H1 (cell line): ENCODE results near the gene MSANTD4. TPM values are rescaled to one million over a fixed set of nuclear protein-coding genes. Genes with fewer than 3 reads are reported as not detected.

ENCODE experiments used
- CTCF ChIA-PET: fragments of 300-600 bp; sonication (Branson Sonifier 250); formaldehyde crosslinking; loops from one replicate; lab custom pipeline; 2021; ENCODE audit not compliant: partially characterized antibody; lab: Charles Lee
- POLR2A ChIA-PET: fragments of 300-600 bp; sonication (Branson Sonifier 250); formaldehyde crosslinking; loops from one replicate; lab custom pipeline; 2021; ENCODE audit warnings: inconsistent platforms; ENCODE audit not compliant: partially characterized antibody; lab: Charles Lee
- DNase-seq, 2 experiments: peaks; one replicate each; pipeline versions ENCODE4 v3.0.0 to v3.0.0-alpha.2; 2010 to 2022; ENCODE audit warnings: low spot score in 2 of 2, low read depth in 1 of 2, mixed read lengths in 1 of 2
- FAIRE-seq: peaks from 2 replicates; lab custom pipeline; 2011; peaks lifted over from hg19 to GRCh38; lab: Jason Lieb, UNC
- H2AFZ ChIP-seq: 2 replicates; pipeline ENCODE4 v1.8.1; 2012; ENCODE audit warnings: low read length, inconsistent platforms
- H2AK5ac ChIP-seq: 2 replicates; pipeline ENCODE4 v1.6.1; 2013; ENCODE audit warnings: low read depth, low read length
- H2BK120ac ChIP-seq: replicated peaks from 2 replicates; pipeline ENCODE3; 2013; ENCODE audit warnings: low read depth, low read length, inconsistent platforms
- H2BK12ac ChIP-seq: 2 replicates; pipeline ENCODE4 v1.6.1; 2013; ENCODE audit warnings: low read depth, low read length
- H2BK15ac ChIP-seq: 2 replicates; pipeline ENCODE4 v1.6.1; 2013; ENCODE audit warnings: low read length
- H2BK20ac ChIP-seq: 2 replicates; pipeline ENCODE4 v1.6.1; 2013; ENCODE audit warnings: low read length
- H2BK5ac ChIP-seq: 2 replicates; pipeline ENCODE4 v1.6.1; 2013; ENCODE audit warnings: low read depth, low read length
- H3K14ac ChIP-seq: 2 replicates; pipeline ENCODE4 v1.6.1; 2013; ENCODE audit warnings: inconsistent platforms; ENCODE audit not compliant: insufficient read length
- H3K18ac ChIP-seq: 2 replicates; pipeline ENCODE4 v1.6.1; 2013; ENCODE audit warnings: low read length; ENCODE audit errors: extremely low read depth
- H3K23ac ChIP-seq: 2 replicates; pipeline ENCODE4 v1.6.1; 2013; ENCODE audit warnings: inconsistent platforms; ENCODE audit not compliant: insufficient read length
- H3K23me2 ChIP-seq: 2 replicates; pipeline ENCODE4 v1.6.1; 2013; ENCODE audit warnings: low read depth, low read length
- H3K27ac ChIP-seq: 2 replicates; pipeline ENCODE4 v1.6.1; 2011; ENCODE audit warnings: low read depth, low read length, inconsistent platforms
- H3K27me3 ChIP-seq, 4 experiments: replicated peaks in 1 of 4; 1 replicate in 1 of 4; 2 replicates in 3 of 4; pipeline versions ENCODE4 v1.6.1 to v1.8.1; 2011 to 2013; ENCODE audit warnings: low read length in 3 of 4, mild to moderate bottlenecking in 3 of 4, inconsistent platforms in 2 of 4, mixed read lengths in 2 of 4, moderate library complexity in 1 of 4; ENCODE audit not compliant: control insufficient read depth in 3 of 4, insufficient read depth in 3 of 4; ENCODE audit errors: extremely low read depth in 1 of 4
- H3K36me3 ChIP-seq, 4 experiments: 2 replicates each; pipeline versions ENCODE4 v1.6.1 to v1.8.1; 2011 to 2013; ENCODE audit warnings: mild to moderate bottlenecking in 4 of 4, low read length in 3 of 4, moderate library complexity in 2 of 4, control low read depth in 1 of 4, inconsistent platforms in 1 of 4; ENCODE audit not compliant: insufficient read depth in 4 of 4, control insufficient read depth in 2 of 4
- H3K4ac ChIP-seq: replicated peaks from 2 replicates; pipeline ENCODE3; 2013; ENCODE audit warnings: low read length, low read depth, mixed read lengths, inconsistent platforms; ENCODE audit not compliant: insufficient read length
- H3K4me1 ChIP-seq, 4 experiments: replicated peaks in 1 of 4; 1 replicate in 1 of 4; 2 replicates in 3 of 4; pipeline versions ENCODE4 v1.6.1 to v1.8.1; 2011 to 2013; ENCODE audit warnings: low read length in 3 of 4, inconsistent platforms in 2 of 4, mixed read lengths in 1 of 4; ENCODE audit not compliant: insufficient read depth in 4 of 4, control insufficient read depth in 3 of 4
- H3K4me2 ChIP-seq, 2 experiments: 2 replicates each; pipeline versions ENCODE4 v1.6.1 to v1.8.1; 2011 to 2013; ENCODE audit warnings: low read depth in 2 of 2, low read length in 2 of 2, control low read depth in 1 of 2, inconsistent platforms in 1 of 2, mild to moderate bottlenecking in 1 of 2; ENCODE audit not compliant: insufficient read depth in 1 of 2
- H3K4me3 ChIP-seq, 4 experiments: fragments of 200-600, 300-600 bp in 1 of 4; sonication (generic), shearing (Covaris generic), sonication (Bioruptor Twin) in 1 of 4; 2 replicates each; pipeline versions ENCODE4 v1.5.1 to v1.8.1; 2011 to 2016; ENCODE audit warnings: low read length in 4 of 4, low read depth in 3 of 4, control low read depth in 2 of 4, inconsistent platforms in 2 of 4, mild to moderate bottlenecking in 2 of 4, mixed read lengths in 1 of 4, moderate library complexity in 1 of 4; ENCODE audit not compliant: insufficient read depth in 2 of 4; ENCODE audit errors: extremely low read depth in 1 of 4
- H3K56ac ChIP-seq: replicated peaks from 2 replicates; pipeline ENCODE3; 2013; ENCODE audit warnings: low read depth, mild to moderate bottlenecking, mixed read lengths, low read length, inconsistent platforms; ENCODE audit not compliant: insufficient read length
- H3K79me1 ChIP-seq: 2 replicates; pipeline ENCODE4 v1.6.1; 2013; ENCODE audit warnings: low read depth, low read length, control low read depth
- H3K79me2 ChIP-seq, 2 experiments: 2 replicates each; pipeline versions ENCODE4 v1.6.1 to v1.8.1; 2012 to 2013; ENCODE audit warnings: low read length in 2 of 2, mild to moderate bottlenecking in 2 of 2, inconsistent platforms in 1 of 2; ENCODE audit not compliant: insufficient read depth in 2 of 2, control insufficient read depth in 1 of 2
- H3K9ac ChIP-seq, 4 experiments: replicated peaks in 1 of 4; 1 replicate in 1 of 4; 2 replicates in 3 of 4; pipeline versions ENCODE4 v1.6.1 to v1.8.1; 2011 to 2013; ENCODE audit warnings: low read depth in 3 of 4, low read length in 3 of 4, control low read depth in 2 of 4, mild to moderate bottlenecking in 2 of 4, moderate library complexity in 2 of 4, inconsistent platforms in 1 of 4; ENCODE audit errors: extremely low read depth in 1 of 4
- H3K9me3 ChIP-seq, 2 experiments: 2 replicates each; pipeline versions ENCODE4 v1.6.1 to v1.8.1; 2012 to 2013; ENCODE audit warnings: mild to moderate bottlenecking in 2 of 2, moderate library complexity in 2 of 2, control low read depth in 1 of 2, inconsistent platforms in 1 of 2, low read depth in 1 of 2, low read length in 1 of 2, mixed read lengths in 1 of 2; ENCODE audit not compliant: insufficient read depth in 2 of 2
- H4K20me1 ChIP-seq, 2 experiments: replicated peaks in 1 of 2; 2 replicates each; pipeline versions ENCODE3 to v1.8.1; 2011 to 2013; ENCODE audit warnings: inconsistent platforms in 2 of 2, low read length in 2 of 2, mild to moderate bottlenecking in 1 of 2; ENCODE audit not compliant: insufficient read depth in 2 of 2, control insufficient read depth in 1 of 2
- H4K5ac ChIP-seq: 2 replicates; pipeline ENCODE4 v1.6.1; 2013; ENCODE audit warnings: low read length, low read depth, mixed read lengths, inconsistent platforms; ENCODE audit not compliant: insufficient read length
- H4K8ac ChIP-seq: 2 replicates; pipeline ENCODE4 v1.8.0; 2013; ENCODE audit warnings: mild to moderate bottlenecking, moderate library complexity, low read length, inconsistent platforms; ENCODE audit not compliant: insufficient read depth; ENCODE audit errors: extremely low read depth
- H4K91ac ChIP-seq: replicated peaks from 2 replicates; pipeline ENCODE3; 2013; ENCODE audit warnings: low read length, mixed read lengths, inconsistent platforms; ENCODE audit not compliant: insufficient read length
- BCL11A ChIP-seq, 2 experiments: IDR thresholded peaks; one replicate each; pipeline ENCODE4 v1.6.1; 2011; ENCODE audit warnings: low read depth in 2 of 2, low read length in 2 of 2, mild to moderate bottlenecking in 2 of 2
- EP300 ChIP-seq, 2 experiments: IDR thresholded peaks; 1 replicate in 1 of 2; 2 replicates in 1 of 2; pipeline ENCODE4 v1.6.1; 2011 to 2012; ENCODE audit warnings: low read depth in 2 of 2, low read length in 2 of 2, mild to moderate bottlenecking in 2 of 2, borderline replicate concordance in 1 of 2, inconsistent platforms in 1 of 2, moderate library complexity in 1 of 2
- GABPA ChIP-seq: IDR thresholded peaks from 2 replicates; pipeline ENCODE4 v1.6.1; 2011; ENCODE audit warnings: mild to moderate bottlenecking, low read length, moderate library complexity, borderline replicate concordance; ENCODE audit not compliant: insufficient read depth
- KDM4A ChIP-seq: IDR thresholded peaks from one replicate; pipeline ENCODE4 v1.7.1; 2012; ENCODE audit warnings: low read depth, mild to moderate bottlenecking, moderate library complexity, low read length, inconsistent platforms; ENCODE audit not compliant: severe bottlenecking
- RFX5 ChIP-seq: IDR thresholded peaks from 2 replicates; pipeline ENCODE4 v1.6.1; 2011; ENCODE audit warnings: low read depth, low read length, improper control_type of control experiment, borderline replicate concordance
- SP4 ChIP-seq: IDR thresholded peaks from 2 replicates; pipeline ENCODE4 v1.6.1; 2012; ENCODE audit warnings: low read length, inconsistent platforms
- WGBS, 2 experiments: shearing (Covaris generic) in 1 of 2; methylation state at CpG; one replicate each; pipeline versions ENCODE4 v1.1.6 to v1.1.7; 2013 to 2015; ENCODE audit warnings: low lambda C conversion rate in 2 of 2, mixed read lengths in 2 of 2, inconsistent platforms in 1 of 2, low coverage in 1 of 2, missing lambda C conversion rate in 1 of 2; ENCODE audit not compliant: insufficient replicate concordance in 2 of 2, insufficient coverage in 1 of 2, insufficient read length in 1 of 2; ENCODE audit errors: extremely low coverage in 1 of 2, missing lambda C conversion rate in 1 of 2; 5-methylcytosine and 5-hydroxymethylcytosine counted together
- polyA plus RNA-seq, 7 experiments: library from polyadenylated mRNA; depleted of rRNA in 3 of 7; stranded (reverse) in 5 of 7; unstranded in 2 of 7; fragments of >200 nt in 5 of 7; fragments of 200-250 nt in 2 of 7; gene quantifications; 1 replicate in 5 of 7; 2 replicates in 1 of 7; 4 replicates in 1 of 7; pipeline versions ENCODE4 v1.2.1 to v1.2.3, GENCODE V29; 2011 to 2013; ENCODE audit warnings: missing spikeins in 2 of 7, mixed read lengths in 2 of 7
- total RNA-seq: library from RNA; stranded (reverse); fragmentation: NEBNext Ultra II Directional; extraction: Animal tissue kit (Norgen Biotek cat#: 25700); gene quantifications from 2 replicates; pipeline ENCODE4 v1.2.1, GENCODE V29; 2021
- TF ChIP-seq, protein P1 (sequence below), 3 experiments: IDR thresholded peaks; 1 replicate in 2 of 3; 2 replicates in 1 of 3; pipeline versions ENCODE4 v1.5.1 to v1.6.1; 2011; ENCODE audit warnings: low read length in 3 of 3, mild to moderate bottlenecking in 3 of 3, inconsistent platforms in 2 of 3, low read depth in 1 of 3, moderate library complexity in 1 of 3; ENCODE audit not compliant: insufficient read depth in 1 of 3; ENCODE audit errors: control extremely low read depth in 1 of 3

Gene MSANTD4
- total and polyA plus RNA-seq, 2 of the 8 experiments (the other 6 are each of a cell fraction or from before 2014, with no cell fraction given): 5.1 to 21.9 TPM

- Histone ChIP-seq H3K56ac (no peak overlapping the region), H3K4me2 (no peak overlapping the region), H3K9me3 (no peaks in the 10 kb centered on the region), H4K20me1 (no peaks in the 10 kb centered on the region), H3K27me3 (no peaks in the 10 kb centered on the region), H3K36me3 (no peaks in the 10 kb centered on the region), H3K14ac (no peak overlapping the region), H3K9ac (no peak overlapping the region), H2BK5ac (no peak overlapping the region), H3K4ac (no peak overlapping the region), H2AFZ (no peak overlapping the region), H2BK120ac (no peak overlapping the region), H4K91ac (no peak overlapping the region), H2BK15ac (no peak overlapping the region), H3K4me1 (peaks cover 0 to 6% (median 0%) of the 10 kb centered on the region in 4 experiments; a peak in 1 of 7 replicates), H3K27ac (no peak overlapping the region), H3K4me3 (no peak overlapping the region), H4K5ac (no peak overlapping the region), H2BK20ac (no peak overlapping the region), H2AK5ac (no peak overlapping the region), H3K79me2 (no peaks in the 10 kb centered on the region), H2BK12ac (no peak overlapping the region), H3K23me2 (no peaks in the 10 kb centered on the region), H4K8ac (no peak overlapping the region), H3K18ac (no peak overlapping the region), H3K79me1 (no peaks in the 10 kb centered on the region), H3K23ac (no peak overlapping the region)
- FAIRE-seq: no peak
- ChIA-PET POLR2A (no interaction called here), CTCF (interaction anchor here (0.8 to 1.2 kb wide), 2 partner anchors 12 to 15 kb away, joined by 3 to 4 read pairs; no protein-coding TSS in a partner anchor)
- 83% methylated on average over 5 of the region's 5 CpGs; no CpG with 5 or more reads in 1 of the 2 experiments for WGBS, 2 experiments
- no peak for DNase-seq
- no peak for TF ChIP-seq KDM4A
- TF ChIP-seq EP300 (IDR thresholded peaks at IDR 0.05; ENCODE audit: borderline replicate concordance in 1 of 2, low read depth in 2 of 2, low read length in 2 of 2): no peak
- TF ChIP-seq BCL11A (IDR thresholded peaks at IDR 0.05; ENCODE audit: low read depth in 2 of 2, low read length in 2 of 2): no peak
- TF ChIP-seq GABPA: no peak
- no peak for TF ChIP-seq SP4
- TF ChIP-seq, protein P1, sequence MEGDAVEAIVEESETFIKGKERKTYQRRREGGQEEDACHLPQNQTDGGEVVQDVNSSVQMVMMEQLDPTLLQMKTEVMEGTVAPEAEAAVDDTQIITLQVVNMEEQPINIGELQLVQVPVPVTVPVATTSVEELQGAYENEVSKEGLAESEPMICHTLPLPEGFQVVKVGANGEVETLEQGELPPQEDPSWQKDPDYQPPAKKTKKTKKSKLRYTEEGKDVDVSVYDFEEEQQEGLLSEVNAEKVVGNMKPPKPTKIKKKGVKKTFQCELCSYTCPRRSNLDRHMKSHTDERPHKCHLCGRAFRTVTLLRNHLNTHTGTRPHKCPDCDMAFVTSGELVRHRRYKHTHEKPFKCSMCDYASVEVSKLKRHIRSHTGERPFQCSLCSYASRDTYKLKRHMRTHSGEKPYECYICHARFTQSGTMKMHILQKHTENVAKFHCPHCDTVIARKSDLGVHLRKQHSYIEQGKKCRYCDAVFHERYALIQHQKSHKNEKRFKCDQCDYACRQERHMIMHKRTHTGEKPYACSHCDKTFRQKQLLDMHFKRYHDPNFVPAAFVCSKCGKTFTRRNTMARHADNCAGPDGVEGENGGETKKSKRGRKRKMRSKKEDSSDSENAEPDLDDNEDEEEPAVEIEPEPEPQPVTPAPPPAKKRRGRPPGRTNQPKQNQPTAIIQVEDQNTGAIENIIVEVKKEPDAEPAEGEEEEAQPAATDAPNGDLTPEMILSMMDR (IDR thresholded peaks at IDR 0.05; ENCODE audit: control extremely low read depth in 1 of 3, insufficient read depth in 1 of 3, low read depth in 1 of 3, low read length in 3 of 3): no peak
- TF ChIP-seq RFX5: no peak
Observed at GRCh38 chr11:106049727-106050476, 27.9 kb upstream of the MSANTD4 start.
